ENCODE results near the gene BCL2L11.
A peak's percentile ranks its signal among the peaks of the same experiment; 100 is the strongest.

BCL2L11 gene

GRCh38 chr2:111171337-111171930 is 50.7 kb downstream of the BCL2L11 start:
- peak; percentile 41 for DNase-seq

- DNase-seq: peak; percentile 45
Observed at GRCh38 chr2:111172666-111173065, 52.0 kb downstream of the BCL2L11 start.

GRCh38 chr2:111173338-111173737 is 52.6 kb downstream of the BCL2L11 start:
- no peak for DNase-seq

GRCh38 chr2:111173856-111174255 is 53.1 kb downstream of the BCL2L11 start:
- DNase-seq: no peak

GRCh38 chr2:111175615-111176014 is 54.9 kb downstream of the BCL2L11 start:
- no peak for DNase-seq

GRCh38 chr2:111176388-111176787 is 55.7 kb downstream of the BCL2L11 start:
- peak; percentile 46 for DNase-seq

GRCh38 chr2:111176867-111177266 is 56.2 kb downstream of the BCL2L11 start:
- peak; percentile 37 for DNase-seq

- DNase-seq: peak; percentile 36
Observed at GRCh38 chr2:111178296-111178695, 57.6 kb downstream of the BCL2L11 start.

- peak; percentile 40 for DNase-seq
Observed at GRCh38 chr2:111178730-111179405, 58.2 kb downstream of the BCL2L11 start.

- DNase-seq: no peak
Observed at GRCh38 chr2:111182121-111182520, 61.4 kb downstream of the BCL2L11 start.

- DNase-seq: no peak
Observed at GRCh38 chr2:111182740-111183139, 62.0 kb downstream of the BCL2L11 start.

GRCh38 chr2:111184725-111185310 is 64.1 kb downstream of the BCL2L11 start:
- no peak for DNase-seq

- DNase-seq: no peak
Observed at GRCh38 chr2:111185361-111186022, 64.8 kb downstream of the BCL2L11 start.

GRCh38 chr2:111186121-111186715 is 65.5 kb downstream of the BCL2L11 start:
- DNase-seq: no peak

- no peak for DNase-seq
Observed at GRCh38 chr2:111186933-111187332, 66.2 kb downstream of the BCL2L11 start.

GRCh38 chr2:111188681-111189080 is 68.0 kb downstream of the BCL2L11 start:
- no peak for DNase-seq

- DNase-seq: no peak
Observed at GRCh38 chr2:111189106-111189505, 68.4 kb downstream of the BCL2L11 start.

GRCh38 chr2:111190816-111191540 is 70.3 kb downstream of the BCL2L11 start:
- DNase-seq: no peak

- DNase-seq: no peak
Observed at GRCh38 chr2:111191877-111192276, 71.2 kb downstream of the BCL2L11 start.

GRCh38 chr2:111192776-111193368 is 72.2 kb downstream of the BCL2L11 start:
- DNase-seq: no peak

- no peak for DNase-seq
Observed at GRCh38 chr2:111194835-111195621, 74.3 kb downstream of the BCL2L11 start.
